ENCODE results near the gene MYO9A. TPM values are rescaled to one million over a fixed set of nuclear protein-coding genes. Genes with fewer than 3 reads are reported as not detected.

MYO9A gene
- total RNA-seq, 2 donors from 2014 or later, result 12.9 to 27.8 TPM

DNA sequence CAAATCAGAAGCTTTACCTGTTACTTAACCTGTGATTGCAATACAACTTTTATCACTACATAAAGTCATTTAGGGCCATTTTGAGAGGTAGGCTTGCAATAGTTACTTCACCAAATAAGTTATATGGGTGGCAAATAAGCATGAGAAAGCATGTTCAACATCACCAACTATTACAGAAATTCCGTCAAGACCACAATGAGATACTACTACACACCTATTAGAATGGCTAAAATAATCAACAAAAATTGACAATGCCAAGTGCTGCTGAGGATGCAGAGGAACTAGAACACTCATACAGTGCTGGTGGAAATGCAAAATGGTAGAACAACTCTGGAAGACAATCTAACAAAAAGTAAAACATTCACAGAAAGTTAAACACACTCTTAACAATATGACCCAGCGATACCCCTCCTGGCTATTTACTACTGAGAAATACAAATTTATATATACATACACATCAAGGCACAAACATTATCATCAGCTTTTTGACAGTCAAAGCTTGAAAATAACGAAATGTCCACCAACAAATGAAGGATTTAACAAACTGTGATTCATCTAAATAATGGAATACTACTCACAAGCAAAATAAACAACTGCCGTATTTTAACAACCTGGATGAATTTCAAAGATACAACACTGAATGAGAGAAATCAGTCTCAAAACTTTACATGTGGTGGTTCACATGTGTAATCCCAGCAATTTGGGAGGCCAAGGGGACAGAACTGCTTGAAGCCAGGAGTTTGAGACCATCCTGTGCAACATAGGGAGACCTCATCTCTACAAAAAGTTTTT lies 82.9 kb downstream of the MYO9A start:
- no peak overlapping the region for H3K4me3 ChIP-seq
- no peaks in the 10 kb centered on the region for H3K27me3 ChIP-seq
- ATAC-seq (no peak), DNase-seq (no peak)
- H3K36me3 ChIP-seq (replicated peaks in 1 of 2; ENCODE audit: insufficient read depth in 1 of 2, low read depth in 2 of 2), result no peaks in the 10 kb centered on the region
- TF ChIP-seq CTCF (IDR thresholded peaks at IDR 0.05), result no peak
- no peaks in the 10 kb centered on the region for H3K9me3 ChIP-seq
- 86 to 94% methylated on average over 4 of the region's 4 CpGs for WGBS, 2 donors
- intact Hi-C loops (cut with DNase I), result no loop called here
- H3K4me1 ChIP-seq, result no peaks in the 10 kb centered on the region
- H3K27ac ChIP-seq, result no peak overlapping the region

DNA sequence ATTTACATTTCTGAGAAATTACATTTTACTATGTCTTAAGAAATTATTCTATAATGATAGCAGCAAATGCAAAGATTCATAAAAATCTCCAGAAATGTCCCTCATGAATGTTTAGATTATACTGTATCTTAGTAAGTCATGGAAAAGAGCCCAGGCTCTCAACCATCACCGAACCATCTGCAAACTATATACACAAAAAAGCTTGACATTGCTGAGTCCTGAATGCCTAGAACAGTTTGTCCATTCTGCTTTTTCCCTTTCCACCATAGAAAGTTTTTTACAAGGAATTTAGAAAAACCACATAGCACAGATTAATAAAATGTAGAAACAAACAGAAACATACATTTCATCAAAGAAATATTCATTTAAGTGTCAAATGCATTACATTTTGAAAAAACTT lies 83.6 kb downstream of the MYO9A start:
- no peak for DNase-seq
- 96 to 97% methylated on average over 1 of the region's 1 CpG for WGBS, 2 donors
- intact Hi-C loops (cut with DNase I), result no loop called here
- ATAC-seq, result no peak
- Histone ChIP-seq H3K9me3 (no peaks in the 10 kb centered on the region), H3K4me3 (no peak overlapping the region), H3K4me1 (no peaks in the 10 kb centered on the region), H3K27ac (no peak overlapping the region), H3K27me3 (no peaks in the 10 kb centered on the region), H3K36me3 (replicated peaks in 1 of 2; ENCODE audit: insufficient read depth in 1 of 2, low read depth in 2 of 2) (no peaks in the 10 kb centered on the region)
- TF ChIP-seq POLR2A (IDR thresholded peaks at IDR 0.05) (no peak), CTCF (IDR thresholded peaks at IDR 0.05) (no peak)

GRCh38 chr15:72033711-72034110 lies 84.2 kb downstream of the MYO9A start:
- no peaks in the 10 kb centered on the region for H3K4me1 ChIP-seq
- intact Hi-C loops (cut with DNase I), result no loop called here
- WGBS, 2 donors, result 86 to 88% methylated on average over 7 of the region's 7 CpGs
- TF ChIP-seq CTCF (IDR thresholded peaks at IDR 0.05) (no peak), POLR2A (IDR thresholded peaks at IDR 0.05) (no peak)
- no peaks in the 10 kb centered on the region for H3K27me3 ChIP-seq
- DNase-seq (no peak), ATAC-seq (no peak)
- H3K27ac ChIP-seq, result no peak overlapping the region
- no peaks in the 10 kb centered on the region for H3K9me3 ChIP-seq
- H3K36me3 ChIP-seq (replicated peaks in 1 of 2; ENCODE audit: insufficient read depth in 1 of 2, low read depth in 2 of 2), result no peaks in the 10 kb centered on the region
- H3K4me3 ChIP-seq, result no peak overlapping the region

DNA sequence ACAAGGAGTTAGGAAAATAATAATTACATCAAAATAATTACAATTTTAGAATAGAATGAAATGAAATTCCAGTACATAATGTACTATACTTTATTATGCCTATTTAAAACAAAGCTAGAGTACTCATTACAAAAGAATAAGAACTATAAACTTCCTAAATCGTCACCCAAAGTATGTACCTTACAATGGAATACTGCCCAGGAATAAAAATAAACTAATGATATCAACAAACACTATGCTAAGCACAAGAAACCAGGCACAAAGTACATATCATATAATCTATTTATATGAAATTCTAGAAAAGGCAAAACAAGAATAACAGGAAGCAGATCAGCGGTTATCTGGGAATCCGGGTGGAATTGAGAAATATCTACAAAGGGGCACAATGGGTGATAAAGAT lies 84.7 kb downstream of the MYO9A start:
- no peaks in the 10 kb centered on the region for H3K4me1 ChIP-seq
- H3K4me3 ChIP-seq, result no peak overlapping the region
- no peak for ATAC-seq
- intact Hi-C loops (cut with DNase I), result no loop called here
- DNase-seq, result no peak
- H3K36me3 ChIP-seq (replicated peaks in 1 of 2; ENCODE audit: insufficient read depth in 1 of 2, low read depth in 2 of 2), result no peaks in the 10 kb centered on the region
- 64 to 71% methylated on average over 3 of the region's 3 CpGs for WGBS, 2 donors
- no peak overlapping the region for H3K27ac ChIP-seq
- H3K9me3 ChIP-seq, result no peaks in the 10 kb centered on the region
- TF ChIP-seq CTCF (IDR thresholded peaks at IDR 0.05) (no peak), POLR2A (IDR thresholded peaks at IDR 0.05) (no peak)
- no peaks in the 10 kb centered on the region for H3K27me3 ChIP-seq

DNA sequence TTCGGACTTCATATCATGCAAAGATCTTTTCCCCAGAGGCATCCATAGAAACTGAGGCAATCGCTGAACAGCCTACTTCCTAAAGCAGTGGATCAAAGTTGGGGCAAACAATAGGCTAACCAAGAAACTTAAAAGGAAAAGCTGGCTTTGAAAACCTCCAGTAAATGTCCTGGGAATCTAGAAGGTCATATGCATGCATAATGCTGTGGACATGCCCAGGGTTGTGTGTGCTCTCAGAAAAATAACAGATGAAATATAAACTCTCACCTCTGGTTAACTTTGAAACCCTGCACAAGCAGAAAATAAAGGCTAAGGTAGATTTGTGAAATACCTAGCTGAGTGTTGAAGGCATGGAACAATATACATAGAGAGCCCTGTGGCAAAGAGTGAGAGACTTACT lies 96.3 kb downstream of the MYO9A start:
- Histone ChIP-seq H3K4me1 (no peaks in the 10 kb centered on the region), H3K9me3 (no peaks in the 10 kb centered on the region), H3K4me3 (no peak overlapping the region), H3K36me3 (replicated peaks in 1 of 2; ENCODE audit: insufficient read depth in 1 of 2, low read depth in 2 of 2) (no peaks in the 10 kb centered on the region), H3K27ac (no peak overlapping the region), H3K27me3 (no peaks in the 10 kb centered on the region)
- intact Hi-C loops (cut with DNase I), result no loop called here
- WGBS, 2 donors, result 64 to 86% methylated on average over 2 of the region's 2 CpGs
- DNase-seq, result no peak
- TF ChIP-seq POLR2A (IDR thresholded peaks at IDR 0.05) (no peak), CTCF (IDR thresholded peaks at IDR 0.05) (no peak)
- ATAC-seq, result no peak

All from body of pancreas (tissue), 4 donors.